Activated T-cell treated with anti-CD3 and anti-CD28 coated beads for 48 hours (primary cell): ENCODE results near the gene NME7.
"Not testable (repeated sequence)": the region's sequence is repeated elsewhere in the genome, so short reads cannot be mapped to it uniquely, and the experiment has no call there.

ENCODE experiments used
- DNase-seq: peaks from one replicate; pipeline ENCODE4 v3.0.0-alpha.2; 2020; ENCODE audit warnings: low read depth

The NME7 gene

GRCh38 chr1:169367686-169368405 is at the start of gene NME7, which contains the start of gene BLZF1:
Gene NME7 (minus strand): TSS chr1:169367797. CDS start chr1:169367710, 87 bp downstream.
Gene BLZF1 (plus strand): TSS chr1:169368195. CDS start chr1:169369523, 1,328 bp downstream.
- DNase-seq: peak; percentile 97

GRCh38 chr1:169414952-169415351 is 47.4 kb upstream of the NME7 start:
- no peak for DNase-seq

GRCh38 chr1:169408340-169408739 is 40.7 kb upstream of the NME7 start:
- DNase-seq: not testable (repeated sequence)

GRCh38 chr1:169402578-169402977 is 35.0 kb upstream of the NME7 start:
- DNase-seq: not testable (repeated sequence)

- DNase-seq: no peak
Measured at GRCh38 chr1:169395955-169396354, 28.4 kb upstream of the NME7 start.

- no peak for DNase-seq
Measured at GRCh38 chr1:169392406-169392805, 24.8 kb upstream of the NME7 start.

GRCh38 chr1:169390303-169390702 is 22.7 kb upstream of the NME7 start:
- no peak for DNase-seq

- DNase-seq: no peak
Measured at GRCh38 chr1:169387399-169387798, 19.8 kb upstream of the NME7 start.

GRCh38 chr1:169383449-169383848 is 15.9 kb upstream of the NME7 start:
- no peak for DNase-seq

GRCh38 chr1:169381162-169381561 is 13.6 kb upstream of the NME7 start:
- DNase-seq: no peak

GRCh38 chr1:169371404-169371803 is 3.8 kb upstream of the NME7 start:
- DNase-seq: no peak

GRCh38 chr1:169368406-169368769 is 791 bp upstream of the NME7 start:
- DNase-seq: no peak

- DNase-seq: no peak
Measured at GRCh38 chr1:169367096-169367685, 406 bp downstream of the NME7 start.

GRCh38 chr1:169364948-169365347 is 2.6 kb downstream of the NME7 start:
- DNase-seq: no peak

- no peak for DNase-seq
Measured at GRCh38 chr1:169363046-169363730, 4.4 kb downstream of the NME7 start.

GRCh38 chr1:169361281-169361680 is 6.3 kb downstream of the NME7 start:
- DNase-seq: no peak

GRCh38 chr1:169360415-169360814 is 7.2 kb downstream of the NME7 start:
- DNase-seq: no peak

GRCh38 chr1:169348383-169349036 is 19.1 kb downstream of the NME7 start:
- no peak for DNase-seq

GRCh38 chr1:169347688-169348382 is 19.8 kb downstream of the NME7 start:
- no peak for DNase-seq

GRCh38 chr1:169346036-169346589 is 21.5 kb downstream of the NME7 start:
- DNase-seq: no peak

GRCh38 chr1:169345511-169345910 is 22.1 kb downstream of the NME7 start:
- DNase-seq: no peak

- DNase-seq: not testable (repeated sequence)
Measured at GRCh38 chr1:169342096-169342495, 25.5 kb downstream of the NME7 start.
